A673 (cell line): Measurements from ENCODE around the gene GABRG3. TPM values are rescaled to one million over a fixed set of nuclear protein-coding genes. Genes with fewer than 3 reads are reported as not detected.
"Not testable (repeated sequence)": the region's sequence is repeated elsewhere in the genome, so short reads cannot be mapped to it uniquely, and the experiment has no call there.

Experiments used
- BruUV-seq: library from RNA; stranded (reverse); fragments of 400-500 nt; replicated peaks from 2 replicates; lab custom pipeline; 2021; lab: Mats Ljungman, UMichigan
- CTCF ChIA-PET: fragments of 300-600 bp; sonication (Branson Sonifier 250); formaldehyde crosslinking; loops from one replicate; lab custom pipeline; 2022; ENCODE audit warnings: antibody characterized with exemption; lab: Charles Lee
- POLR2A ChIA-PET: fragments of 300-600 bp; sonication (Branson Sonifier 250); formaldehyde crosslinking; loops from one replicate; lab custom pipeline; 2022; ENCODE audit warnings: antibody characterized with exemption; ENCODE audit not compliant: low non-redundant PET; lab: Charles Lee
- DNase-seq: peaks from one replicate; pipeline ENCODE4 v3.0.0-alpha.2; 2015; ENCODE audit warnings: low spot score
- H3K27ac ChIP-seq: fragments of 200-600 bp; sonication (generic); 2 replicates; pipeline ENCODE4 v1.5.1; 2016; ENCODE audit warnings: mixed run types, low read depth, mild to moderate bottlenecking, mixed read lengths, antibody characterized with exemption, low read length; ENCODE audit not compliant: poor library complexity, severe bottlenecking
- H3K27me3 ChIP-seq: fragments of 200-600 bp; sonication (generic); replicated peaks from 2 replicates; pipeline ENCODE4 v1.6.1; 2017; ENCODE audit warnings: mixed run types, low read depth, mild to moderate bottlenecking, mixed read lengths, antibody characterized with exemption, low read length; ENCODE audit not compliant: insufficient read depth, poor library complexity
- H3K36me3 ChIP-seq: fragments of 200-600 bp; sonication (generic); 2 replicates; pipeline ENCODE4 v1.6.1; 2016; ENCODE audit warnings: mixed run types, mild to moderate bottlenecking, mixed read lengths, antibody characterized with exemption, low read length; ENCODE audit not compliant: insufficient read depth, poor library complexity, severe bottlenecking
- H3K4me1 ChIP-seq: fragments of 200-600 bp; sonication (generic); 2 replicates; pipeline ENCODE4 v1.6.1; 2017; ENCODE audit warnings: mixed run types, mild to moderate bottlenecking, mixed read lengths, antibody characterized with exemption, low read length; ENCODE audit not compliant: insufficient read depth, poor library complexity, severe bottlenecking
- H3K4me3 ChIP-seq: fragments of 200-600 bp; sonication (generic); 2 replicates; pipeline ENCODE4 v1.5.1; 2016; ENCODE audit warnings: low read depth, mixed run types, mild to moderate bottlenecking, mixed read lengths, low read length; ENCODE audit not compliant: poor library complexity, severe bottlenecking
- H3K9me3 ChIP-seq: fragments of 200-600 bp; sonication (generic); 2 replicates; pipeline ENCODE4 v1.6.1; 2016; ENCODE audit warnings: mixed run types, low read depth, mild to moderate bottlenecking, mixed read lengths, antibody characterized with exemption, low read length; ENCODE audit not compliant: poor library complexity, severe bottlenecking
- EZH2 ChIP-seq: fragments of 200-600 bp; sonication (generic); IDR thresholded peaks from 2 replicates; pipeline ENCODE4 v1.6.1; 2017; ENCODE audit warnings: borderline replicate concordance, low read depth, mild to moderate bottlenecking, mixed read lengths, antibody characterized with exemption, low read length; ENCODE audit not compliant: poor library complexity, severe bottlenecking
- intact Hi-C: fragments of 100-400 bp; cut with micrococcal nuclease; formaldehyde crosslinking; loops from one replicate; pipeline ENCODE4 v1.10.0; 2022; ENCODE audit not compliant: unreplicated experiment
- total RNA-seq: library from RNA; stranded (reverse); gene quantifications from 2 replicates; pipeline ENCODE4 v1.2.3, GENCODE V29; 2021
- TF ChIP-seq, protein P1 (sequence below): fragments of 300-800, 200-600 bp; sonication (generic); conservative IDR thresholded peaks from 2 replicates; pipeline ENCODE4 v1.5.1; 2017; ENCODE audit warnings: low read depth, mild to moderate bottlenecking, antibody characterized with exemption, low read length, moderate library complexity, mixed read lengths

Gene GABRG3
- total RNA-seq, 1 experiment from 2014 or later: not detected

DNA sequence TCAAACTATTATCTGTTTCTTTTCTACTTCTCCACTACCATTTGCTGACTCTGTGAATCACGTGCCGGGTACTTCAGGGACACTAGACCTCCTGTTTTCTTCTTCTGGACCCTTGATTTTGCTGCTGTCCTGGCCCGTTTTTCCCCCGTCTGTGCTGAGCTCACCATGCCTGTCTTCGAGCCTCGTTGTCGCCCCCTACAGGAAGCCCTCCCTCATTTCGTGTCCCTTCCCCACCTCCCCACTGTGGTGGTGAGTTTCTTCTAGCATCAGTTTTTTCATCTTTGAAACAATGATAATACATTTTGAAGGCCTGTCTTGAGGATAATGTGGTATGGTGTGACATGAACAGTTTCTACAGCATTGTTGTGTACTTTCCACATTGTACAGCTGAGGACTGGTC lies 12.8 kb downstream of the GABRG3 start:
- Histone ChIP-seq H3K27ac (no peak overlapping the region), H3K4me1 (no peaks in the 10 kb centered on the region), H3K4me3 (no peak overlapping the region), H3K36me3 (no peaks in the 10 kb centered on the region), H3K9me3 (peaks cover 33% of the 10 kb centered on the region), H3K27me3 (no peaks in the 10 kb centered on the region)
- BruUV-seq: no TSS peak
- TF ChIP-seq EZH2: no peak
- TF ChIP-seq, protein P1, sequence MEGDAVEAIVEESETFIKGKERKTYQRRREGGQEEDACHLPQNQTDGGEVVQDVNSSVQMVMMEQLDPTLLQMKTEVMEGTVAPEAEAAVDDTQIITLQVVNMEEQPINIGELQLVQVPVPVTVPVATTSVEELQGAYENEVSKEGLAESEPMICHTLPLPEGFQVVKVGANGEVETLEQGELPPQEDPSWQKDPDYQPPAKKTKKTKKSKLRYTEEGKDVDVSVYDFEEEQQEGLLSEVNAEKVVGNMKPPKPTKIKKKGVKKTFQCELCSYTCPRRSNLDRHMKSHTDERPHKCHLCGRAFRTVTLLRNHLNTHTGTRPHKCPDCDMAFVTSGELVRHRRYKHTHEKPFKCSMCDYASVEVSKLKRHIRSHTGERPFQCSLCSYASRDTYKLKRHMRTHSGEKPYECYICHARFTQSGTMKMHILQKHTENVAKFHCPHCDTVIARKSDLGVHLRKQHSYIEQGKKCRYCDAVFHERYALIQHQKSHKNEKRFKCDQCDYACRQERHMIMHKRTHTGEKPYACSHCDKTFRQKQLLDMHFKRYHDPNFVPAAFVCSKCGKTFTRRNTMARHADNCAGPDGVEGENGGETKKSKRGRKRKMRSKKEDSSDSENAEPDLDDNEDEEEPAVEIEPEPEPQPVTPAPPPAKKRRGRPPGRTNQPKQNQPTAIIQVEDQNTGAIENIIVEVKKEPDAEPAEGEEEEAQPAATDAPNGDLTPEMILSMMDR: no peak
- CTCF ChIA-PET: no interaction called here
- intact Hi-C loops: no loop called here
- POLR2A ChIA-PET: no interaction called here
- DNase-seq: no peak

DNA sequence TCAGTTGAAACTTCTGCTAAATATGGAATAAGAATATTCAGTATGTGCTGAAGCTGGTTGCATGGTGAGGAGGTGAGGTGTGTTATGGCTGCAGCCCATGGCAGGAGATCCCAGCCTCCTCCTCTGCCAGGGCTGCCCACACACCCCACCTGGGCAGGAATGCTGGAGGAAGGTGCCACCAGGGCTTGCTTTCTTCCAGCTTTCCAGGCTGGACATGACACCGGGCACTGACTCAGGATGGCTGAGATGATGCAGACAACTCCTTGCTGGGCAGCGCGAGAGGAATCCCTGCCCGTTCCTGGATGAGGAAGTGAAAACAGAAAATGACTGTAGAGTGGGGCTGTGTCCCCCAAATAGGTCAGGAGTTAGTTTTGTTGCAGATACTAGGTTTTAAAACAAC lies 14.1 kb downstream of the GABRG3 start:
- intact Hi-C loops: no loop called here
- Histone ChIP-seq H3K36me3 (no peaks in the 10 kb centered on the region), H3K27me3 (no peaks in the 10 kb centered on the region), H3K4me3 (no peak overlapping the region), H3K4me1 (no peaks in the 10 kb centered on the region), H3K27ac (no peak overlapping the region), H3K9me3 (peaks cover 29% of the 10 kb centered on the region)
- ChIA-PET POLR2A (no interaction called here), CTCF (no interaction called here)
- BruUV-seq: no TSS peak
- TF ChIP-seq EZH2: no peak
- TF ChIP-seq, protein P1: no peak
- no peak for DNase-seq

DNA sequence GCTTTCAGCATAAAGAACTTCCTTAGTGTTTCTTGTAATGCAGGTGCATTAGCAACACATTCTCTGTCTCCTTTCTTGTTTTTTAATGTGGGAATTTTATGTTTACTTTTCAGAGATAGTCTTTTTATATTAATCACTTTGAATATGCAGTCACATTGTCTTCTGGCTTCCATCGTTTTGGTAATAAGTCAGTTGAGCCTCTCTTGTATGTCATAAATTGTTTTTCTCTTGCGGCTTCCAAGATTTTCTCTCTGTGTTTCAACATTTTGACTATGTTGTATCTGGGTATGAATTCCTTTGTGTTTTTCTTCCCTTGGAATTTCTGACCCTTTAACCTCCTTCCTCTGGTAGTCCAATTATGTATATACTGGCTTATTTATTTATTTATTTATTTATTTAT lies 25.3 kb downstream of the GABRG3 start:
- no peak for TF ChIP-seq EZH2
- TF ChIP-seq, protein P1: no peak
- BruUV-seq: no TSS peak
- H3K9me3 ChIP-seq: peaks cover 64% of the 10 kb centered on the region
- ChIA-PET POLR2A (no interaction called here), CTCF (no interaction called here)
- no peaks in the 10 kb centered on the region for H3K36me3 ChIP-seq
- no peaks in the 10 kb centered on the region for H3K27me3 ChIP-seq
- no peak overlapping the region for H3K27ac ChIP-seq
- intact Hi-C loops: no loop called here
- no peaks in the 10 kb centered on the region for H3K4me1 ChIP-seq
- no peak for DNase-seq
- H3K4me3 ChIP-seq: no peak overlapping the region

DNA sequence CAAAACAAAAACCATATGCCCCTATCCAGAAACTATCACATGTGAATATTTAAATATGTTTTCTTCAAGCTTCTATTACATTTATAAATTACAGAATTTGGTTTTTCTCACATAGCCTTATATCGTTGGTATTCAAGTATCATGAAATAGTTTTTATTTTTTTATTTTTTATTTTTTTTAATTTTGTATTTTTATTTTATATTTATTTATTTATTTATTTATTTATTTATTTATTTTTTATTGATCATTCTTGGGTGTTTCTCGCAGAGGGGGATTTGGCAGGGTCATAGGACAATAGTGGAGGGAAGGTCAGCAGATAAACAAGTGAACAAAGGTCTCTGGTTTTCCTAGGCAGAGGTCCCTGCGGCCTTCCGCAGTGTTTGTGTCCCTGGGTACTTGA lies 32.0 kb downstream of the GABRG3 start:
- H3K4me1 ChIP-seq, BruUV-seq, H3K27ac ChIP-seq, H3K27me3 ChIP-seq, H3K36me3 ChIP-seq, intact Hi-C loops, CTCF ChIA-PET, POLR2A ChIA-PET, DNase-seq, H3K4me3 ChIP-seq: not testable (repeated sequence)
- H3K9me3 ChIP-seq: peaks cover 28% of the 10 kb centered on the region

DNA sequence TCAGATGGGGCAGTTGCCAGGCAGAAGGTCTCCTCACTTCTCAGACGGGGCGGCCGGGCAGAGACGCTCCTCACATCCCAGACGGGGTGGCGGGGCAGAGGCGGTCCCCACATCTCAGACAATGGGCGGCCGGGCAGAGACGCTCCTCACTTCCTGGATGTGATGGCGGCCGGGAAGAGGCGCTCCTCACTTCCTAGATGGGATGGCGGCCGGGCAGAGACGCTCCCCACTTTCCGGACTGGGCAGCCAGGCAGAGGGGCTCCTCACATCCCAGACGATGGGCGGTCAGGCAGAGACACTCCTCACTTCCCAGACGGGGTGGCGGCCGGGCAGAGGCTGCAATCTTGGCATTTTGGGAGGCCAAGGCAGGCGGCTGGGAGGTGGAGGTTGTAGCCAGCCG lies 33.2 kb downstream of the GABRG3 start:
- BruUV-seq: not testable (repeated sequence)

More for the DNA sequence above, 33.2 kb downstream of the GABRG3 start:
- H3K27me3 ChIP-seq, DNase-seq, POLR2A ChIA-PET, H3K4me3 ChIP-seq, intact Hi-C loops, H3K4me1 ChIP-seq, CTCF ChIA-PET, H3K36me3 ChIP-seq, H3K27ac ChIP-seq: not testable (repeated sequence)
- H3K9me3 ChIP-seq: peaks cover 18% of the 10 kb centered on the region
